ENCODE measurements around the gene SEPTIN1. TPM values are rescaled to one million over a fixed set of nuclear protein-coding genes. Genes with fewer than 3 reads are reported as not detected.
"Not testable (repeated sequence)": the region's sequence is repeated elsewhere in the genome, so short reads cannot be mapped to it uniquely, and the experiment has no call there.

Gene SEPTIN1
- total RNA-seq, 1 donor from 2014 or later, result 0.25 TPM

DNA sequence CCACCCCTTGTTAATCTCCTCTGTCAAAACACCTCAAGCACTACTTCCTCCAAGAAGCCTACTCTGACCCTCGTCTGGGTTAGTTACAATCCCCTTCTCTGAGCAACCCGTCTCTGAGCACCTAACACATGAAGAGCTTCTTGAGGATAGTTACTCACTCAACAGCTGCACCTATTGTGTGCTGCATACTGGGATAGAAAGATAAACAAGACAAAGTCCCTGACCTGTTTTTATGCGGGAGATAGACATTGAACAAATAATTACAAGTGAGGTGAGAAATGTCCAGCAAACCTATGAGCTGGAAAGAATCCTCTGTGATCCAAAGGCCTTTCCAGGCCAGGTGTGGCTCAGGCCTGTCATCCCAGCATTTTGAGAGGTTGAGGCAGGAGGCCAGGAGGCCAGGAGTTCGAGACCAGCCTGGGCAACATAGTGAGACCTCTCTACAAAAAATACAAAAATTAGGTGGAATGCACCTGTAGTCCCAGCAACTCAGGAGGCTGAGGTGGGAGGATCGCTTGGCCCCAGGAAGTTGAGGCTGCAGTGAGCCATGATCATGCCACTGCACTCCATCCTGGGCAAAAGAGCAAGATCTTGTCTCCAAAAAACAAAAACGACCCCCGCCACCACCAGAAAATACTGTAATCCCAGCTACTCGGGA, 19.5 kb upstream of the SEPTIN1 start:
- no peak for DNase-seq (ENCODE audit: low read depth)

DNA sequence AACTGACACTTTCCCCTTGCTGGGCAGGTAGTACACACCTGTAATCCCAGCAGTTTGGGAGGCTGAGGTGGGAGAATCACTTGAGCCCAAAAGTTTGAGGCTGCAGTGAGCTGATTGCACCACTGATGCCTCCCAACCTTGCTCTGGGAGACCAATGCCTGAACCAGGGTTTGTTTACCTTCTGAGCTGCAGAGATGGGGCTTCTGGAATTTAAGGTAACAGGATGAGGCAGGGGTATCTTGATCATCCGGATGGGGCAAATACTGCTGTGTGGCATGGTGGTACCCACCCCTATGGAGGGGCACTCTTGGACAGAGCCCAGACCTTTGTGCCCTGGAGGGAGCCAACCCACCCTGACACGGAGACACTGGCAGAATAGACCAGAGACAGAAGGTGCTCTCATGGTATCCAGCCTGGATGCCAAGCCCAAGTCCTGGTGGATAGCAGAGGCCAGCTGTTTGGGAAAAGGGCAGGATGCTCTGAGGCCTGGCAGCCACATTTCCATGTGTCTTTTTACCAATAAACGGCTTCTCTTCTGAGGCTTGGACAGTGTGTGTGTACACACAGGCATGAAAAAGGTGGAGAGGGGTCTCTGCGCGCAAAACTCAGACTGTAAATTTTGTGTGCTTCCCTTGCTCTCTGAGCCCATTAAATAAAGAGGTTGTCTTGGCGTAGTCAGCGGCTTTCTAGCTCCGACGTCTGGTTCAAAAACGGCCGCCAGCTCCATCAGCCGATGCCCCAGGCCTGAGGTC, 17.2 kb upstream of the SEPTIN1 start:
- DNase-seq (ENCODE audit: low read depth), result no peak

DNA sequence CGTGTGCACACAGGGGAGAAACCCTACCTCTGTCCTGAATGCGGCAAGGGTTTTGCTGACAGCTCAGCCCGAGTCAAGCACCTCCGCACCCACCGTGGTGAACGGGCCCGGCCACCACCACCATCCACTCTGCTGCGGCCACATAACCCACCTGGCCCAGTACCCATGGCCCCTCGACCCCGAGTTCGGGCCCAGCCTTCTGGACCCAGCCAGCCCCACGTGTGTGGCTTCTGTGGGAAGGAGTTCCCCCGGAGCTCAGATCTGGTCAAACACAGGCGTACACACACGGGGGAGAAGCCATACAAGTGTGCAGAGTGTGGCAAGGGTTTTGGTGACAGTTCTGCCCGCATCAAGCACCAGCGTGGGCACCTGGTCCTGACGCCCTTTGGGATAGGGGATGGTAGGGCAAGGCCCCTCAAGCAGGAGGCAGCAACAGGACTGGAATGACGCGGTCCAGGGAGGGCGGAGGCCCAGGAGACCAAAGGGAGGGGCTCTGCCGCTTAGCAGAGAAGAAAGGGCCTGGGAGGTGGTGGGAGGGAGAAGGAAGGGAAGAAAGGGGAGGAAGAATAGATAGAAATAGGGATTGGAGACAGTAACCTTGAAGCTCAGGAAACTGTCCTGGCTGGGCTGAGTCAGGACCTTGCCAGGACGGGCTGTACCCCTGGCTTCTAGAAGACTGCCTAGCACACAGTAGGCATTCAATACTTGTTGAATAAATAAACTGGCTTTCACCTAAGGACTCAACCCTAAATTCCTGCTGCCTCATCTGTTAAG, 16.5 kb upstream of the SEPTIN1 start:
- no peak for DNase-seq (ENCODE audit: low read depth)

DNA sequence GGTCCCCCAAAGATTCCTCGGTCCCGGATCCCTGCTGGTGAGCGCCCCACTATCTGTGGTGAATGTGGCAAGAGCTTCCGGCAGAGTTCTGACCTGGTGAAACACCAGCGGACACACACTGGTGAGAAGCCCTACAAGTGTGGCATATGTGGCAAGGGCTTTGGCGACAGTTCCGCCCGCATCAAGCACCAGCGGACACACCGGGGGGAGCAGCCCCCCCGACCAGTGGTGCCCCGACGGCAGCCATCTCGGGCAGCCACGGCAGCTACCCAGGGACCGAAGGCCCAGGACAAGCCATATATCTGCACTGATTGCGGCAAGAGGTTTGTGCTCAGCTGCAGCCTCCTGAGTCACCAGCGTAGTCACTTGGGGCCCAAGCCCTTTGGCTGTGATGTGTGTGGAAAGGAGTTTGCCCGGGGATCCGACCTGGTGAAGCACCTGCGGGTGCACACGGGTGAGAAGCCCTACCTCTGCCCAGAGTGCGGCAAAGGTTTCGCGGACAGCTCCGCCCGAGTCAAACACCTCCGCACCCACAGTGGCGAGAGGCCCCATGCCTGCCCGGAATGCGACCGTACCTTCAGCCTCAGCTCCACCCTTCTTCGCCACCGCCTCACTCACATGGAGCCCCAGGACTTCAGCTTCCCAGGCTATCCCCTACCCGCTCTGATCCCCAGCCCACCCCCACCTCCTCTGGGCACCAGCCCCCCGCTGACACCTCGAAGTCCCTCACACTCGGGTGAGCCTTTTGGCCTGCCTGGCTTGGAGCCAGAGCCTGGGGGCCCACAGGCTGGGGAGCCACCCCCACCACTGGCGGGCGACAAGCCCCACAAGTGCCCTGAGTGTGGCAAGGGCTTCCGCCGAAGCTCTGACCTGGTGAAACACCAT, 15.7 kb upstream of the SEPTIN1 start:
- DNase-seq (ENCODE audit: low read depth), result no peak

DNA sequence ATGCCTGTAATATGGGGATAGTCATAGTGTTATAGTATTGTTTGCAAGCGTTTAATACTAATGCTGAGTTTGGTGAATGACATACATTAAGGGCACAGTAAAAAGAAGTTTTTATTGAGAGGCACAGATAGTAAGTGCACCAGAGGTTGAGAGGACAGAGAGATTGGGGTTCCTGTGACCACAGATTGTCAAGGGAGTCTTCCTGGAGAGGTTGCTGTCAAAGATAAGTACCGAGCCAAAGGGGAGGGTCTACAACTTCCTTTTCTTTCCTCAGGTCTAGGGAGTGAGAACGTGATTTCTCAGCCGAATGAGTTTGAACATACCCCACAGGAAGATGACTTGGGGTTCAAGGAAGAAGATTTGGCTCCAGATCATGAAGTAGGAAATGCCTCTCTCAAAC, 14.7 kb upstream of the SEPTIN1 start:
- DNase-seq (ENCODE audit: low read depth), result no peak

DNA sequence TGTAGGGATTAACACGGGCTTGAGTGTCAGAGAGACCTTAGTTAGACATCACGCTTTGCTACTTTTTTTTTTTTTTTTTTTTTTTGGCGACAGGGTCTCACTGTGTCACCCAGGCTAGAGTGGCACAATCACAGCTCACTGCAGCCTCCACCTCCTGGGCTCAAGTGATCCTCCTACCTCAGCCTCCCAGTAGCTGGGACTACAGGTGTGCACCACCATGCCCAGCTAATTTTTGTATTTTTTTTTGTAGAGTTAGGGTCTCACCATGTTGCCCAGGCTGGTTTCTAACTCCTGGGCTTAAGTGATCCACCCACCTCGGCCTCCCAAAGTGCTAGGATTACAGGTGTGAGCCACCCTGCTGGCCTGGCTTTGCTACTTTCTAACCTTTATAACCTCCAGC, 14.3 kb upstream of the SEPTIN1 start:
- DNase-seq (ENCODE audit: low read depth), result not testable (repeated sequence)

DNA sequence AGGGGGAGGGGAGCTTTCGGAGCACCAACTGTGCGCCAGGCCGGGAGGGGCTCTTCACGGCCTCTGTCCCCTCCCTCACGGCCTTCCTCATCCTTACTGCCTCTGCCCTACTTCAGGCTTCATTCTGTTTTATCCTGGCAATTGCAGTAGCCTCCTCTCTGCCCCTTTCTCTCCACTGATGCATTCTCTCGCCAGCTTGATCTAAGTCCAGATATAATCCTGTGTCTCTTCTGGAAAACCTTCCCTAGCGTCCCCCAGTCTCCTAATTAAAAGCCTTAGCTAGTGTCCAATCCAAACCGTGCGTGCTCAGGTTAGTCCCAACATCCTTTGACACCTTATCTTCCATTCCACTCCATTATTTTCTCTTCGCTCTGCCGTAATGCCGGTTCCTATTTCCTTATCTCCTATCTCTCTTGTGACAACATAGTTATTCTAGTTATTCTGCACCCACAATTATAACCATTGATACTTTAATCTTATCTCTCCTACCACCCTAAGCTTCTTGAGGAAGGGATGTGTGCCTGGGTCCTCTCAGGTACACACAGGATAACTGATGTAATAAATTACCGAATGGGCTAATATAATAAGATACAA, 13.7 kb upstream of the SEPTIN1 start:
- DNase-seq (ENCODE audit: low read depth), result no peak

DNA sequence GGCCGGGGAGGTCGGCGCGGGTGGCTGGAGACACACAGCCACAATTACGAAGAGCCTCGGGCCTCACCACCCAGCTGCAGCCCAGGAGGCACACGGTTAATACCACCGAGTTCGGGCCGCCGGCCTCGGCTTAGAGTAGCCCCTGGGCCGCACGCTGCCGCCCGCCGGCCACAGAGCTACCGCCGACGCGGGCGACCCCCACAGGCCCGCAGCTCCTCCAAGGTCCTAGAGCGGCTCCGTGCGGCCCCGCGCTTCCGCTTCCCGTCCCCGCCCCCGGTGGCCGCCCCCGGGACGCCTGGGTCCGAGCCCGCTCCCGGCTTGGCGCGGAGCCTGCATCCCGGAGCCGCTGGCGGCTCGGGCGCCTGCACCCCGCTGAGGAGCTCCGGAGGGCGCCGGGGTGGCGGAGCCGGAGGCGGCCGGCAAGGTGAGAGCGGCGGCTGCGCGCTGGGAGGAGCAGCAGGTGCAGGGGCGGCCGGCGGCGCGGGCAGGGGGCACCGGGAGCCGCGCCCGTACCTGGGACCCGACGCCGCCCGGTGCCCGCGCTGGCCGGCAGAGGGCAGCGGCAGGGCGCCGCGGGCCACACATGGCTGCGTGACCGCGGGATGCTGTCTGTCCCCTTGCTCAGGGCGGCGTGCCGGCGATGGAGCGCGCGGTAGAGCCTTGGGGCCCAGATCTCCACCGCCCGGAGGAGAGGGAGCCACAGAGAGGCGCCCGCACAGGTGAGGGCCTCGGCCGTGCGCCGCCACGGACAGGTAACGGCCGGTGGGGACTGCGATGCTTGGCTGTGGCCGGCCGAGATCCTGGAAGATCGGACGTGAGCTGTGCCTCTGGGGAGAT, 13.0 kb upstream of the SEPTIN1 start, which contains the start of gene ZNF48:
TSS of gene ZNF48 (plus strand) at position 266 of the 837 bp plus-strand sequence. CDS start at position 641, 375 bp downstream.
- peak; percentile 72 for DNase-seq (ENCODE audit: low read depth)

DNA sequence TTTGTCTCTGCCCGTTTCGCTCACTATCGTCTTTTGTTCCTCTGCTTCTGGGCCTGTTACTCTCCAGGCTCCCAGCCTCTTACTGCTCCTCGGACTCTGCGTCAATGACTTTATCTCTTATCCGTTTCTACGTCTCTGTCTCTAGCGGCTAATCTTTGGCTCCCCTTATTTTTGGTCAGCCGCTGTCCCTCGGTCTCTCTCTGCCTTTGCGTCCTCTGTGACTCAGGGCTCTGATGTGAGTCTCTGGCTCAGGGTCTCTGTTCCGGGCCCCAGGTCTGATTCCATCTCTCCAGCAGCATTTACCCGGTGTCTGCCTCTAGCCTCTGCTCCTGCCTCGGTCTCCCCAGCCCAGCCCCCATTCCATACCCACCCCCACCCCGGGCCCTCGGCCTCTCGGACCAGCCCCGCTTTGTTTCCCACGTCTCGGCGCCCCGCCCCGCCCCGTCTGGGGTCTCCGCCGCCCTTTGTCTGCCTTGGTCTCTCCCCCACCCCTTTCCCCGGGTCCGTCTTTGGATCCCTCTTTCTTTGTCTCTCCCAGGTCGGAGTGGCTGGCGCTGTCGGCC, 12.3 kb upstream of the SEPTIN1 start:
- DNase-seq (ENCODE audit: low read depth), result no peak

DNA sequence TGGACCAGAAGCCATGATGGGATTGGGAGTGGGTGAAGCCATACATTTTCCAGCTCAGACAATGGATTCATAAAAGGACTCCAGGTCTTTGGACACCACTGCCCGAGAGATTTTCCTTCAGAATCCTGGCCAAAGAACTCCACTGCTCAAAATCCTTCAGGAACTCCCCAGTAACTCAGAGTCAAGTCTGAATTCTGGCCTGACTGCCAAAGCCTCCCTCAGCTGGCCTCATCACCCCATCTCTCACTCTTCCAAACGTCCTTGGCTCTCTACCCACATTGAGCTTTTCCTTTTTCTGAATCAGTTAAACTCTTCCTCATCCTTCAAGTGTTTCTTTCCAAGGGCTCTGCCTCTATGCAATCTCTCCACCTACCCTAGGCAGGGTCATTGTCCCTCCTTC, 1.2 kb upstream of the SEPTIN1 start:
- DNase-seq (ENCODE audit: low read depth), result no peak

DNA sequence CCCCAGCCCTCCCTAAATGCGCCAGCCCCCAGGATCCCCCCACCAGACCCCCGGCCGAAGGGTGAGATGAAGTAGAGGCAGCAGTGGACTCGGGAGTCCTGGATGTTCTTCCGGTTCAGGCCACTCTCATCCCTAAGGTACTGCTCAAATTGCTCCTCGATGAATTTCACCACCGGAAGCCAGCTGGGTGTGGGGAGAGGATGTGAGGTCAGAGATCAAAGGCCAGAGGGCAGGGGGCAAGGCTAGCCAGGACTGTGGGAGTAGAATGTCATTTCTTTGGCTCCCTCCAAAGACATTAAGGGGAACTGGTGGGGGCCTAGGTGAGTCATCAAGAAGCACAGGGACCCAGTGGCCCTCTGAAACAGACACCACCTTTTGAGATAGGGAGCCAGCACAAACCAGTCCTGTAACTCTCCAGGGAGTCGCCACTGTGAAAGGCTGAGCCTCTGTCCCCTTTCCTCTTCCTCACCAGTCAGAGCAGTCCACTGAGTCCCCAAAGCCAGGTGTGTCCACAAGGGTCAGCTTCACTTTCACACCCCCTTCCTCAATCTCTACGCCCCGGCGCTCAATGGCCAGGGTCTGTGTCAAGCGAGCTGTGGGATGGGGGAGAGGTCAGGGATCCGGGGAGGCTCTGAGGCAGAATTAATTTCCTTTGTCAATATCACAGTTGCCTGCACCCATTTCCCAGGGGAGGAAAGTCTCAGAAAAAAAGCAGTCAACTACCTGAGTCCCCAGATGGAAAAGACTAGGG, 895 bp downstream of the SEPTIN1 start:
- no peak for DNase-seq (ENCODE audit: low read depth)

DNA sequence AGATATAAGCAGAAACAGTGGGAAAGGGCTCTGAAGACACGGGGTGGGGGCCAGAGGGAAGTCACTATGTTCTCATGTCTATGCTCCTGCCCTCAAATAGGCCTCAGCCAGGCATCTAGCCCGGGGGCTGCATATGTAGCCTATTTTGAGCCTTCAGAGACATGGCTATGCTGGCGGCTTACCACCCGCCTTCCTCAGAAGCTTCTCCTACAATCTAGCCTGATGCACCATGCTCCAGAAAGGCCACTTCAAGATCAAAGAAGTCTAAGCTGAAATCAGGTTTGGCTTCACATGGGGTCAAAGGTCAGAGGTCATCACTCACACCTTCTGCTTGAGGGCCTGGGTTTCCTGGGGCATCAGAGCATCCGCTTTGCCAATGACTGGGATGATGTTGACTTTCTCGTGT, 1.6 kb downstream of the SEPTIN1 start:
- DNase-seq (ENCODE audit: low read depth), result no peak

DNA sequence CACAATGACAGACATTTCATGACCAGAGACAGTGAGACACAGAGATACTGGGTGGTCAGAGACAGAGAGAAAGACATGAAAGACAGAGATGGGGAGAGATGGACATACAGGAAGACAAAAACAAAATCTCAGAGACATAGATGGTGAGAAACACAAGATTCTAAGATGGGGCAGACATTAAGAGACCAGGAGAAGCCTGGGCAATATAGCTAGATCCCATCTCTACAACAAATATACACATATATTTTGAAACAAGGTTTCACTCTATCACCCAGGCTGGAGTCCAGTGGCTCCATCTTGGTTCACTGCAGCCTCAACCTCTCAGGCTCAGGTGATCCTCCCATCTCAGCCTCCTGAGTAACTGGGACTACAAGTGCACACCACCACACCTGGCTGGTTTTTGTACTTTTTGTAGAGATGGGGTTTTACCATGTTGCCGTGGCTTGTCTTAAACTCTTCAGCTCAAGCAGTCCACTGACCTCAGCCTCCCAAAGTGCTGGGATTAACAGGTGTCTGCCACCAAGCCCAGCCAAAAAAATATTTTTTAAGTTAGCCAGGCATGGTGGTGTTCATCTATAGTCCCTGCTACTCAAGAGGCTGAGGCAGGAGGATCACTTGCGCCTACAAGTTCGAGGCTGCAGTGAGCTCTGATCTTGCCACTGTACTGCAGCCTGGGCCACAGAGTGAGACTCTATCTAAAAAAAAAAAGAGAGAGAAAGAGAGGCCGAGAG, 2.1 kb downstream of the SEPTIN1 start:
- no peak for DNase-seq (ENCODE audit: low read depth)

DNA sequence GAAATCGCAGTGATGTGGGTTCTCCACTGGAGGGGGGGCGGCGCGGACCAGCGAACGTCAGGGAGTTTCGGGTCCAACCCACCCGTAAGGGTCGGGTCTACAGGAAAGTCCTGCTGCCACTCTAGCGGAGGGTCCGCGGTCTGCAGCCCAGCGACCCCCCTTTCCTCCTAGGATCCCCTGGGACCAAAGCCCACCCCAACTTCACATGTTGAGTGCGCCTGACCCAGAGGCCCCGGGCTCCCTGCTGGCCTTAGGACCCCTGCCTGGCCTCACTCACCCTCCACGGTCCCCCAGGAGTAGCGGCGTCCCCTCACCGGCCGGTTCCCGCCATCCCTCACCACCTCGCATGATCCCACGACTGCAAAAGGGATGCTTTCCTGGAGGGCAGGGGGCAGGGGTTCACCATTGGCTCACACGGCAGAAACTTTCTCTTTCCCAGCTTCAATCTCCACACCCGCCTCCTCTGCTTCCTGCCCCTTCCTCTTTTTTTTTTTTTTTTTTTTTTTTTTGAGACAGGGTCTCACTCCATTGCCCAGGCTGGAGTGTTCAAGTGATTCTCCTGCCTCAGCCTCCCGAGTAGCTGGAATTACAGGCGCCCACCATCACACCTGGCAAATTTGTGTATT, 3.1 kb downstream of the SEPTIN1 start:
- DNase-seq (ENCODE audit: low read depth), result no peak

DNA sequence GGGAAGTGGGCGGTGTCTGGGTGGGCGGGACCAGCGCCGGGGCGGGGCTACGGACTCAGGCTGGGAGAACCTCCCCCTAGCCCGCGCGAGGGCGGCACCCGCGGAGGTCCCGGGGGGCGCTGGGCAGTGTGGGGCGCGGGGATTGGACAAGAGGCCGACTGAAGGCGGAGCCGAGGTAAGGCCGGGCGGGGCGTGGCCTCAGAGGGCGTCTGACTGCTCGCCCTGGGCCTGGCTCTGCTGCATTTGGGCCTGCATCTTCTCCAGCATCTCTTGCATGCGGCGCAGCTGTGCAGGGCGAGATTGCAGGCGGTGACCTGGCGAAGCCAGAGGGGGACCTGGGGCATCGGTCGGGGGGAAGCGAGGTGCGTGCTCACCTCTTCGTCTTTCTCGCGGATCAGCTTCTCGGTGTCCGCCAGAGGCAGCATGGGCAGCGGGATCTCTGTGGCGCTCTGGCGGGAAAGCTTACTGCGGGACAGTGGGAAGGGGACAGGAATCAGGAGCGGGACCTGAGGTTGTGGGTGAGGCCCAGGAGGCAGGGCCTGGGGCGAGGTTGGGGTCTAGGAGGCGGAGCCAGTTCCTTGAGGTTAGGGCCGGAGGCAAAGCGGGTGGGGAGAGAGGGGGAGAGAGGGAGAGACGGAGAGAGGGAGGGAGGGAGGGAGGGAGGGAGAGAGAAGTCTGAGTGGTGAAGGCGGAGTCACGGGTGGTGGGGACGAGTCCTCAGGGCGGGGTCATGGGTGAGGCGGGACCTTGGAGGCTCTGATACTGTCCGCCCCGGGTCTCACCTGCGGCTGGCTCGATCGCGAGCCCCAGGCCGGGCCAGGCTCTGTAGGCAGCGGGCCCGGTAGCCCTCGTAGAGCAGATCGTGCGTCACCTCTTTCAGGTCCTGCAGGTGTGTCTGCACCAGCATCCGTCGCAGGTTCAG, 3.9 kb downstream of the SEPTIN1 start:
- DNase-seq (ENCODE audit: low read depth), result peak; percentile 85

DNA sequence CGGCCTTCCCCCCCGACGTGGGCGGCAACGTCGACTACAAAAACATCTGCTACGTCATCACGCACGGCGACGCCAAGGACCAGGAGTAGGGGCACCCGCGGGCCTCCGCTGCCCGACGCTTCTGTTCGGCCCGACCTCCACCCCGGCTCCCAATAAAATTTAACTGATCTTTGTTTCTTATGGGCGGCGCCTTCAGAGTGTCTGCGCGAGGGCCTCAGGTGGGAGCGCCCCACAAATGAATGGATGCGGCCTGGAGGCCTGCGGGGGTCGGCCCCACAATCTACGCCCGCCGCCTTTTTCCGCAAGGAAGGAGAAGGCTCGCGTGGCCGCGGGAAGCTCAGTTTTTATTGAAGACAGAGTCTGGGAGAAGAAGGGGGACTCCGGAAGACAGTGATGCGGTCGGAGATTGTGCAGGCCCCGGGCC, 4.5 kb downstream of the SEPTIN1 start:
- DNase-seq (ENCODE audit: low read depth), result peak; percentile 70
